AG08396 (cell line): ENCODE data around the gene SMARCA2.

ENCODE experiments used
- DNase-seq: peaks from one replicate; pipeline ENCODE4 v3.0.0; 2012; ENCODE audit warnings: low spot score, mixed read lengths

The SMARCA2 gene

DNA sequence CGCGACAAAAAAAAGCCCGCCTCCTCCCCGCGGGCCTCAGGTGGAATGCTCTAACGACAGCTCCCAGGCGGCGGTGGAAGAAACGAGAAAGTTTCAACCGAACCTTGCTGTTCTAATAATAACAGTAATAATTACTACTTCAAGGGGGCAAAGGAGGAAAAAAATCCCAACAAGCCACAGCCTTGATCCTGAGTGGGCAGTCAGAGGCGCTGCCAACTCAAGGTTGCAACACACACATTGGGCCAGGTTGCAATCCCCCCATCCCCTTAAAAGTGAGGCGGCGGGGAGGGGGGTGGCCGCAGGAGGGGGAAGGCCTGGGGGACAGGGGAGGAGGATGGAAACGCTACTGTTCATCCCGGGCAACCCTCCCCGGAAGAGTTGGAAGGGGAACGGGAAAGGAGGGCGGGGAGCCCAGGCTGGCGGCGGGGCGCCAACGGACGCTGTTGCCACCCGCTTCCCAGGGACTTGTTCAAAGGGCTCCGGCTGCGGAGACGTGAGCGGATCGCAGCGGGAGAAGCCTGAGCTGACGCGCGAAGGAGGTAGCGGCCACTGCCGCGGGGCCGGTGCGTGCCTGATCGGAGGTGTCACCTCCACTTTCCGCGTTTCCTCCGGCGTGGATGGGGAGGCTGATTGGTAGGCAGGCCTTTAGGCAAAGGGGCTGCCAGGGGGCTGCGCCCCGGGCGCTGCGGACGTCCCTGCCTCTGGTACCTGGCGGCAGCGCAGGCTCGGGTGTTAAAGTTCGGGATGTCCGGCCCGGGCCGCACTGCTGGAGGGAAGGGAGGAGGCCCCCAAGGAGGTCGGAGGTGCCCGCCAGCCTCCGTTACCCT is 647 bp downstream of the SMARCA2 start:
- peak; percentile 39 for DNase-seq

DNA sequence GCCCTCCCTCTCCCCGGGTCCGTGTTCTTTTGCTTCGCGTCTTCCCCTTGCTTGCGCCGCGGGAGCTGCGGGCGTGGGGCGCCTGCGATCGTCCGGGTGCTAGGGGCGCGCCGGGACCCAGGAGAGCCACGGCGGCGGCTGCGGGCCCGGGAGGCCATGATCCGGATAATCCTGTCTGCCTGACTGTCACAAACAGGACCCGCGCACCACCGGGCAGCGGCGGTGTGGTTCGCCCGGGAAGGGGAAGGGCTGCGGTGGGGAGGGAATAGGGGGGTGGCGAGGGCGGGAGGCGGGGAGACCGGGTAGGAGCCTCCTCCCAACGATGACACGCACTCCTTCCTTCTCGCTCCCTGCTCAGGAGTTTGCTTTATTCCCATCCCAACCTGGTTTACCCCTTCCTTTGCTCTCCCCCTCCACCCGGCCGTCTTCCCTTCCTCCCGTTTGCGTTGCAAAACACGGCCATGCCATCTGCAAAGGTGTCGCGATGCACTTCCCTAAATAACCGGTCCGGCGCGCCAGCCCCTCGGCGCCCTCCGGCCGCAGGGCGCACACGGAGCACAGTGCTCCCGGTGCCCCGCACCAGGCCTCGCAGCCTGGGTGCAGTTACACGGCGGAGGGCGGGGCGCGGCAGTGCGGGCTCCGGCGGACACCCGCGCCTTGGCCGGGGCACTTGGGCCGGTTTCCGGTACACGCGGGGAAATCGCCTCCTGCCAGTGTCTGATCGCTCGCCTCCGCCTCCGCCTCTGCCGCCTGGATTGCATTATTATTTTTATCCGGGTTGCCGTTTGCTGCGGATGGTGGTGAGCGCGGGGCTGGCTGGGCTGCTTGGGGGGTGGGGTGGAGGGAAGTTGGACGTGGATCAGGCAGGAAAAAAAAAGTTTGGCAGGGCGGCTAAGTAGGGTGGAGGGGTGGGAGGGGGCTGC is 1.5 kb downstream of the SMARCA2 start:
- peak; percentile 91 for DNase-seq

DNA sequence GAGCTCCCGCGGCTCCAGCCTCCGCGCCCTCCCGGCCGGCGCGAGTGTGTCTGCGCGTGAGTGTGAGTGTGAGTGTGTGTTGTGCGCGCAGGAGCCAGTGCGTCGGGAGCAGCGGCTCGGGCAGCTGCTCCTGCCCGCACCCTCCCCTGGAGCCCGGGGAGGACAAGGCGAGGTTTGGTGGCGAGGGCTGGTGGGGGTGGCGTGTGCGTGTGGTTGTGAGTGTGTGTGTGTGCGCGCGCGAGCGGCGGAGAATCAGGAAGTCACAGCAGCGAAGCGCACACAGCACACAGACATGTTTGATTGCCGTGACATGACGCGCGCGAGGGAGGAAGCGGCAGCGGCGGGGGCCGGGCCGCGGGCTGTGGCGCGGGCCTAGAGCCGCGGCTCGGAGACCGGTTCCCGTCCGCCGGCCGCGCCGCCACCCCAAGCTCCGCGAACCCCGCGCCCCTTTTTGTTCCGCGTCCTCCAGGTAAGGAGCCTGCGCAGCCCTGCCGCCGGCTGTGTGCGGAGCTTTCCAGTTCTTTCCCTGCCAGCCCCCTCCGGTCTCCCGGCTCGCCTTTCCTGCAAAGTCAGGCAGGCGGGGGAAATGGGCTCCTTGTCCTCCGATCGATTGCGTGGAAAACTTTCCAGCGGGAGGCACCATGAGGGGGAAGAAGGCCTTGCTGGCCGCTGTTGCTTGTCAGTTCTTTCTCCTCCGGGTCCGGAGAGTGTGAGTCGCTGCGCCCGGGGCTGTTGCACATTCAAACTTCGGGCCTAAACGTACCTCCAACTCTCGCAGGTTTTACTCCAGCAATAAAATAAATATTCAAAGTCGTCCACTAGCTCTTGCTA is 2.4 kb downstream of the SMARCA2 start:
- DNase-seq = peak; percentile 85

DNA sequence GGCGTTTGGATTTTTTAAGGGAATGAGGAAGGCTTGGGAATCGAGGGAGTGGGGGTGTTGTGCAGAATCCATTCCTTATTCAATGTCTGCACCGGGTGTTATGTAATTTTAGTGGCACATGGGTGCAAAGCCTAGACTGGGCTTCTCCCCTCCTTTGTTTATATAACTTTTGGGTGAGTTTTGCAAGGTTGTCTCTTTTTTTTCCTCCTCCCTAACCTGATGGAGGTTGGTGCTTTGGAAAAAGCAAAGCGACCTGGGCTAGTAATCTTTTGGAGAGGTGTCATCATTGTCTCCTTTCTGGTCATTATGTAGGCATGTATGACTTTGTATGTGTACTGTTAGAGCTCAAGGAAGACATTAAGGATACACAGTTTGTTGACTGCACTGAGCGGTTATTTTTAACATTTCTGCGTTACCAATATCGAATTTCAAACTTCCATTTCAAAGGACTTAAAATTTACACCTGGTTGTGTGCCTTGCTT is 3.1 kb downstream of the SMARCA2 start:
- DNase-seq = no peak

DNA sequence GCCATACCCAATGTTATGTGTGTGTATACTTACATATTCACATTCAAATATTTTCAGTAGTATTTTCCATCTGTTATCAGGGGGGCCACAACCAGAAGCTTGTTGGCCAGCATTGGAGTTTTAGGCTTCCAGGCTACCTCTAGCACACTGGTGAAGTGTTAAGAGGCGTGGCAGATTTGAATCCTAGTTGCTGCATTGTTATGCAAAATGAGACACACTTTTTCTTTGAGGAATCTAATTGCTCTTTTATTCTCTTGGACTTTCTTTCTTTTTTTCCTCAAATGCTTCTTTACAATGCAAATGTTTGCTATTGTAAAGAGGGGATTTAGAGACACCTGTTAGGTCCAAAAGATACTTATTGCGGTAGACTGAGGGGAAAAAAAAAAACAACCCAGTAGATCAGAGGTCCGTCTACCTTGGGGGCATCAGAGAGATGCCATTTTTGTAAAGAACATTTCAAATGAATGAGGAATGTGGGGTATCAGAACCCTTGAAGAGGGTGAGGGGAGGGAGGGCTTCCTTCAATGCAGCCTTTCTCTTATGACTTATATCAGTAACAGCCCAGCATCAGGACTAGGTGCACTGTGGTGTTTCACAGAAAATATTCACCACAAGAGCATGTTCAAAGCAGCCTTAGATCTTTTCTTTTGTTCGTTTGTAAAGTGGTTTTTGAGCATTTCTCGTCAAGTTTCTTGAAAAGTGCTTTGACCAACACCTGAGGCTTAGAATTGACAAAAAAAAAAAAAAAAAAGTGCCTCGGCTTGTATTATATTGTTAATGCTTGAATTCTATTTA is 3.8 kb downstream of the SMARCA2 start:
- no peak for DNase-seq

DNA sequence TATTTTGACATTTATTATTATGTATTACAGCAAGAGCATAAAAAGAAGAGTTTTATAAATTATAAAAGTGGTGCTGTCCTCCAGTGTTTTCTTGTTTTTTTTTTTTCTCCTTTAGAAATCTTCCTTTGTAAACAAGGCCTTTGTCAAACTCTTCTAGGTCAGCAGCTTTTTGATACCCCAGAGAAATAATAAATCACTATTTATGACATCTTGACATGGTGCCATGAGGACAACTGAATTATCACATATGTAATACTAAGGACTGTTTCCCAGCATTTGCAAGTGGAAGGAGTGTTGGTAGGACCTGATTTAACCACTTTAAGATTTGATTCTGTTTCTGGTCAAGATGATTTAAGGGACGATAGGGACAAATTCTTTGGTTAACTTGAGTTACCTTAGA is 4.6 kb downstream of the SMARCA2 start:
- DNase-seq = no peak

DNA sequence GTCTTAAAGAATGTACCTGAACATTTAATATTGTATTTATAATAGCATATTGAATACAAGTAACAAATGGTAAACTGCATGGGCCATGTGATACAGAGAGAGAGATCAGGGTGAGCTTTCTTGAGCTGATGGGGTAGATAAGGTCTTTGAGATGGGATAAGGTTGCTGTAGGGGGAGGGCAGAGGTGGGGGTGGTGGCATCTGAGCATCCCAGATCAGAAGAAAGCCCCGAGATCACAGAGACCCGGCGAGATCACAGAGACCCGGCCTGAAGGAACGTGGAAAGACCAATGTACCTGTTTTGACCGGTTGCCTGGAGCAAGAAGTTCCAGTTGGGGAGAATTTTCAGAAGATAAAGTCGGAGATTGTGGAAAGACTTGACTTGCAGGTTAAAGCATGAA is 6.6 kb downstream of the SMARCA2 start:
- DNase-seq = no peak

DNA sequence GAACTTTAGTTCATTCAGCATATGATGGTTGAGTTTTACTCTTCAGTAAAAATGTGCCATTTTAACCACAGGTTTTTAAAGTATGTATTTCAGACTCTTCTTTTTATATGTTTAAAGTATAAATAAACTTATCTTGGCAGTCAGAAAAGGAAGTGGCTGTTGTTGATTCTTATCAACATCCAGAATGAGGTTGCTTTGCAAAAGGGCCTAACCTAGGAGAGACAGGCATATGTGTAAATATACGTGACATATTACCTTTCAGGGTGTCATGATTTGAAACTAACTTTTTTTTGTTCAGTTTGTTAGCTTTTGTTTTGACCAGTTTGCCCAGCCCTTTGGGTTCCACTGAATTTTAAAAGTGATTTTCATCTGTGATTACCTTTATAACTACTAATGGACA is 7.4 kb downstream of the SMARCA2 start:
- DNase-seq = no peak

DNA sequence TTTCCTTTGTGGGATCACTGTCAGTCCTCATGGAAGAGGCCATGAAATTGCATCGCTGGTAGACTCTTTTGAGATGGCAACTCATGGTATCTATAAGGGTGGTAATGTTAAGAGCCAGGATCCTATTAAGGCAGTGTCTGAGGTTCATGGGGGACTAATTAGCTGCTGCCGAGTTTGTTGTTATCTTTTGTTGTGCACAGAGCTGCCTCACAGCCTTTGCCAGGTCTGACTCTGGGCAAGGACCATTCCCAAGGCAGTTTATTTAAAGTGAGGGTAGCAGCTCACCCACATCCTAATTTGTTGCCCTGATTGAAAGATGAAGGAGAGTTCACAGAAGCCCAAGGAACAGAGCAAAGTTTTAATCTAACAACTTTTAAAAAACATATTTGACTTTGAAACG is 7.9 kb downstream of the SMARCA2 start:
- DNase-seq = no peak

DNA sequence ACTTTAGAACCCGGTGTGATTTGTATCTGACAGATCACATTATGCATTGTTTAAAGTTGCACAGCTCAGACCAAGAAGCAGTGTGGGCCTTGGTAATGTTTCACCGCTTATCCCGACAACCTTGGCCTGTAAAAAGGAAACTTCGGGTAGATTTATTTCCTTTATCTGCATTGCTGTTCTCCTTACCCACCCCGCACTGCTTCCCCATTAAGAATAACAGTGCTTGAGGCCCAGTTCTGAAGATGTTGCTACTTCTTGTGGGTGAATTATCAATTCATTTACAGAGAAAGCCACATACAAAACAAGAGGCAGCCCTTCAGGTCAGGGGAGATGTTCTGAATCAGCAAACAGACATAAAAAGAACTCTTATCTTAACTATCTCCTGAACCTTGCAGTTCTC is 8.4 kb downstream of the SMARCA2 start:
- no peak for DNase-seq

DNA sequence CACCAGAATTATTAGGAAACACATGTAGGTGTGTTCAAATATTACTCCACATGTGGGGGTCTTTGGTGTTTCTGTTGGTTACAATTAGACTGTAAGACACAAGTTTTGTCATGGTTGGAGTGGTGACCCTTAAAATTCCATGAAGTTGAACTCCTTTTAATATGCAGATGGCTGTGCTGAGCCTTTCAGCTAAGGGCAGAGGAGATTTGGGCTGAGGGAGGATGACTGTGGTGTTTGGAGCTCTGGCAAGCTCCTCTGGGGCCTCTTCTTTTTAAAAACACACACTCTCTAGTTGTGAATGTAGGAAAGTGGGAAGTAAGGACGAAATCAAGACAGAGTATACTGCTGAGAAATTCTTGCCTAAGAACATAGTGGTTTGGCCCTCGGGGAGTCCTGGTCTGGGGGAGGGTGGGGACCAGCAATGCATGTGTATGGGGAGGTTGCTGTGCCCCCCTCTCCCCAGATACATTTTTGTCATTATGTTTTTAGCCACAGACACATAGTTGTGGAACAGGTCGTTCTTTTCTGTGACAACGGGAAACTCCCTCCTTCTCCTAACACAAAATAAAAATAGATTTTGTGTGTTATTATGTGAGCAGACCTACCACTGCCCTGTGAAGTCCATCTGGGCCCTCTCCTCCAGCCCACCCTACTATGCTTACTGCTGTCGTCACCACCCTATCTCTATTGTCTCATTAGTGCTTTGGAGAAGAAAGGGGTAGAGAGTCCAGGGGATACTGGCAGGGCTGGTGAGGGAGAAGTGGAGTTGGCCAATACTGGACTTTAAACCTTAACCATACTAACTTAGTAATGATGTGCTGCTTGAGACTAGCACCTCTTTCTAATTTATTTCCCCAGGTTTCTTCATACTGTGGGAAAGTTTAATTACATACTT is 10.0 kb downstream of the SMARCA2 start:
- no peak for DNase-seq

DNA sequence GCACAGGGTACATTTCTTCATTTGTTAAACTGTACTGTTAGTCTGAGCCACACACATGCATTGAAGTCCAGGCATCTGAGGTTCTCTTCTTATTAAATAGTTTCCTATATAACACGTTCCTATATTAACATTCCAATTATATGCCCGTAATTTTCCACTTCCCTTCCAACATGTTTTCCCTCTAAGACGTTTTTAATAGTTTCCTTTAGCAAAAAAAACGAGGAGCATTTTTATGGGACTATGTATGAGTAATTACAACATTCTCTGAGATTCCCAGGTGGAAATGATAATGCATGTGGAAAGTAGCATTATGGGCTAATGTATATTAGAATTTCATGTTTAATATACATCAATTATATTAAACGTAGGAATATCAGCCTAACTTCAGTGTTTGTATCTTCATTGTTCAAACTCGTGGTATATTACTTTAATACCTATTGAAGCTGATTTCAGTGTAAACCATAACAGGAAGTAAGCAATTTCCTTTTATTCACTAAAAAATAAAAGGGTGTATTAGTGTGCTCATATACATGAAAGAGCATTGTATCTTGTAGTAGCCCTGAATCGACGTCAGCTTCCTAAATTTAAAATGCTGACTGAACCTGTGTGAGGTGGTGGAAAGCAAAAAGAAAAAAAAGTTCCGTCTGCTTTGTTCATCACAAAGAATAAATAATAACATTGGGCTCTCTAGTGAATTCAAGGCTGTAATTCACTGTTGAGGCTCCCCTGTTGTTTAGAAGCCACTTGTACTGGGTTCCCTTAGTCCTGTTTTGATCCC is 11.3 kb downstream of the SMARCA2 start:
- DNase-seq = no peak

DNA sequence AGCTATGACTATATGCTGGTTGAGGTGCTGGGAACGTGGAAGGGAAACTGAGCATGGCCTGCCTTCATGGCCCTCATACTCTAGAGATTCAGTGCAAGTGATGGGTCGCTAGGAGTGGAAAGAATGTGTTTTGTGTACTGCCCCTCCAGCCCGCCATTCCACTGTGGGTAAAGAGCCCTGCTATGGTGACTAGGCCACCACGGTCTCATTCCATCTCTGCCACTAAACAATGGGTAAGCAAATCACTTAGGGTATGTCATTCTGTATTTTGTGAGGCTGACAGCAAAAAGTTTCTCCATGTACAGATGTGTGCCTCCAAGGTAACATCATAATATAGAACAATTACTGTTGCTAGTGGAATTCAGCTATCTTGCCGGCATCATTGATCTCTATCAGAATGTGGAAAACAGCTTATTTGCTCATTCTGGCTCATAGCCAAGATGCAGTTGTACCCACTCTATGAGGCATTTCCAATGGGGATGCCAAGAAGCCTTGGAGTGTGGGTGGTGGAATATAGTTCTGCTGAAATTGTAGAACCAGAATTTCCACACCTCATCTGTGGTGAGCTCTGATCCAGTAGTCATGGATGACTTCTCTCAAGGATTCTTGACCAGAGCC is 12.5 kb downstream of the SMARCA2 start:
- DNase-seq = no peak

DNA sequence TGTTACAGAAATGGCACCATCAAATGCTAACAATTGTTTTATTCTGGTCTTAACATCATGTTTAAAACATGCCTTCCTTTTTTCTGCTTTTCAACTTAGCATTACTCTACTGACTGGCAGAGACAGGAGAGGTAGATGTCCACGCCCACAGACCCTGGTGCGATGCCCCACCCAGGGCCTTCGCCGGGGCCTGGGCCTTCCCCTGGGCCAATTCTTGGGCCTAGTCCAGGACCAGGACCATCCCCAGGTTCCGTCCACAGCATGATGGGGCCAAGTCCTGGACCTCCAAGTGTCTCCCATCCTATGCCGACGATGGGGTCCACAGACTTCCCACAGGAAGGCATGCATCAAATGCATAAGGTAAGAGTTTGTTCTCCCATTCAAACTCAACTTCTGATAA is 13.7 kb downstream of the SMARCA2 start:
- DNase-seq = no peak

DNA sequence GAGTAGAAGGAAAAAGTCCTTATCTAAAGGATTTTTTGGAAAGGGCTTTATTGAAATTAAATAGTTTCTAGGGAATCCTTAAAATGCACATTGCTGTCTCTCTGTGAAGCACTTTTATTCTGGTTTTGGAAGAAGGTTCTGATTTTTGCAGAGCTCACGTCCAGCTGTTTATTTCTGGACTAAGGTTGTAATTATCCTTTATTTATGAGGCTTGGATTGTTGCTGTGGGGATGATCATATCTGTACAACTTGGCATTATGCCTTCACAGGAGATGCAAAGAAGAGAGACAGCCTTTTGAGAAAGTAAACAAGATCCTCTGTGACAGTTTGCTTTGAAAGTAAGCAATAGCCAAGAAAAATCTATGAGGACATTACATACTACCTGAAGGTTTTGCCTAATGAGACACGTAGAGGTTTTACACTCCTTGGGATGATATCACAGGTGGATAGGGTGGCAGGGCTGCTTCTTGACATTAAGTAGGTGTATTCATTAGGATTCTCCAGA is 14.6 kb downstream of the SMARCA2 start:
- DNase-seq = no peak

DNA sequence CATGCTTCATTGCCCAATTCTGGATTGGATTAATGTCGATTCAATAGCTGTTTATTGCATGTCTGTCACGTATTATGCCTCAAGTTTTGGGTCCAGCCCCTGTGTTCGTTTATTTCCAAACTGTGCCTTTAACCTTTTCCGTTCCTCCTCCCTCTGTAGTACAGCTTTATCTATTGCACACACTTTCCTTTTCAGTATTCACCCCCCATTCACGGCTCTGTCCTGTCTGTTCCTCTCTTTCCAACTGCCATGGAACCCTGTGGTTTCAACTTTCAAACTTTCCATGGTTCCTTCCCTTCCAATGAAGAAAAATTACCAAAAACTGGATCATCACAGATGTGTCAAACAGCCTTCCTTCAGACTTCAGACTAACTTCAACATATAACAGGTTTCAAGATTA is 17.1 kb downstream of the SMARCA2 start:
- DNase-seq = no peak

DNA sequence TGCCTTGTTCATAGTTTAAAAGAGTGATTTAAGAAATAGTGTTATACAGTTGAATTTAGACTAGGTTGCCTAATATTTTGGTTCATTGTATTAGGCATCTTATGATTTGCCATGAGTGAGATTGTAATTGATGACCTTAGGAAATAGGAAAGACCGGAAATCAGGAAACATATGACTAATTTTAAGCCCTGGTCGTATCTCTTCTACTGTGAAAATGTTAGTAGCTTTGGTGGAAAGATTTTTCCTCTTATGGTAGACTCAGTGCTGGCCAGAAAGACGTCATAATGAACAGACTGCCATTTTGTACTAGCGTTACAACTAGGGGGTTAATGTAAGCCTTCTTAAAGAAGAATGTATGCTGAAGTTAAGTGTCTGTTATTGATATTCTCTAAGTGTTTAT is 21.7 kb downstream of the SMARCA2 start:
- no peak for DNase-seq

DNA sequence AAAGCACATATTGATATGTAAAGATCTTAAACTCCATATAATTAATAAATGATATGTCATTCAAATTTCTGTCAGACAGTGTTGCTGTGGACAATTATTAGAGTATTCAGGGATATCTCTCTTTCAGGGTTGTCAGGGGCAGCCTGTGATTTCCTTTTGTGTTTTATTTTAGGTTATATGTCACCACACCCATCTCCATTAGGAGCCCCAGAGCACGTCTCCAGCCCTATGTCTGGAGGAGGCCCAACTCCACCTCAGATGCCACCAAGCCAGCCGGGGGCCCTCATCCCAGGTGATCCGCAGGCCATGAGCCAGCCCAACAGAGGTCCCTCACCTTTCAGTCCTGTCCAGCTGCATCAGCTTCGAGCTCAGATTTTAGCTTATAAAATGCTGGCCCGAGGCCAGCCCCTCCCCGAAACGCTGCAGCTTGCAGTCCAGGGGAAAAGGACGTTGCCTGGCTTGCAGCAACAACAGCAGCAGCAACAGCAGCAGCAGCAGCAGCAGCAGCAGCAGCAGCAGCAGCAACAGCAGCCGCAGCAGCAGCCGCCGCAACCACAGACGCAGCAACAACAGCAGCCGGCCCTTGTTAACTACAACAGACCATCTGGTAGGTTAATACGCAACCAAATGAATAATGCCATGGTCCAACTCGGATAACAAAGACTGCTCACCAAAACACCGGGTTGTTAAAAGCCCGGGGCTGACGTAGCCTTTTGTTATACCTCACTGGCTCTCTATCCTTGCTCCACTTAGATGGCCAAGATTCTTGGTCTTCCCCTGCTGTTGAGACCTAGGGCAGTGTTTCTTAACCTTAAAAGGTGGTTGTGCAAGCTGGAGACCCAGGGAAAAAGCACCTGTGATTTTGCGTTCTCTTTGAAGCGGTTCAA is 24.4 kb downstream of the SMARCA2 start:
- no peak for DNase-seq
